BJ (cell line): Measurements from ENCODE around the gene ANO2. TPM values are rescaled to one million over a fixed set of nuclear protein-coding genes. Genes with fewer than 3 reads are reported as not detected.

Experiments used
- CTCF ChIA-PET: fragments of 350-600 bp; formaldehyde crosslinking; extraction: SDS; loops from one replicate; lab custom pipeline; 2021; ENCODE audit warnings: antibody characterized with exemption, inconsistent platforms; lab: Yijun Ruan, JAX
- POLR2A ChIA-PET: fragments of 300-600 bp; sonication (Branson Sonifier 250); formaldehyde crosslinking; extraction: SDS; loops from one replicate; lab custom pipeline; 2021; ENCODE audit warnings: antibody characterized with exemption; lab: Charles Lee
- DNase-seq: peaks from one replicate; pipeline ENCODE4 v3.0.0-alpha.2; 2011; ENCODE audit warnings: low read depth
- H3K27me3 ChIP-seq: 2 replicates; pipeline ENCODE4 v1.6.0; 2011; ENCODE audit warnings: low read length; ENCODE audit not compliant: control insufficient read depth, insufficient read depth
- H3K36me3 ChIP-seq: 2 replicates; pipeline ENCODE4 v1.5.1; 2011; ENCODE audit warnings: low read length; ENCODE audit not compliant: control insufficient read depth, insufficient read depth
- H3K4me3 ChIP-seq: 2 replicates; pipeline ENCODE4 v1.5.1; 2011; ENCODE audit warnings: low read depth, mild to moderate bottlenecking, control low read depth, low read length
- polyA plus RNA-seq: library from polyadenylated mRNA; depleted of rRNA; stranded (reverse); fragments of >200 nt; gene quantifications from 2 replicates; pipeline ENCODE4 v1.2.3, GENCODE V29; 2011
- TF ChIP-seq, protein P1 (sequence below): IDR thresholded peaks from 2 replicates; pipeline ENCODE4 v1.5.1; 2011; ENCODE audit warnings: low read depth, mild to moderate bottlenecking, control low read depth, inconsistent platforms, low read length, moderate library complexity; ENCODE audit not compliant: insufficient read depth

Gene ANO2
- polyA plus RNA-seq, 1 experiment, result 0.10 TPM

GRCh38 chr12:5622280-5622679 is 322.8 kb downstream of the ANO2 start:
- DNase-seq, result no peak
- no peak overlapping the region for H3K4me3 ChIP-seq
- no peaks in the 10 kb centered on the region for H3K27me3 ChIP-seq
- no peaks in the 10 kb centered on the region for H3K36me3 ChIP-seq
- TF ChIP-seq, protein P1, sequence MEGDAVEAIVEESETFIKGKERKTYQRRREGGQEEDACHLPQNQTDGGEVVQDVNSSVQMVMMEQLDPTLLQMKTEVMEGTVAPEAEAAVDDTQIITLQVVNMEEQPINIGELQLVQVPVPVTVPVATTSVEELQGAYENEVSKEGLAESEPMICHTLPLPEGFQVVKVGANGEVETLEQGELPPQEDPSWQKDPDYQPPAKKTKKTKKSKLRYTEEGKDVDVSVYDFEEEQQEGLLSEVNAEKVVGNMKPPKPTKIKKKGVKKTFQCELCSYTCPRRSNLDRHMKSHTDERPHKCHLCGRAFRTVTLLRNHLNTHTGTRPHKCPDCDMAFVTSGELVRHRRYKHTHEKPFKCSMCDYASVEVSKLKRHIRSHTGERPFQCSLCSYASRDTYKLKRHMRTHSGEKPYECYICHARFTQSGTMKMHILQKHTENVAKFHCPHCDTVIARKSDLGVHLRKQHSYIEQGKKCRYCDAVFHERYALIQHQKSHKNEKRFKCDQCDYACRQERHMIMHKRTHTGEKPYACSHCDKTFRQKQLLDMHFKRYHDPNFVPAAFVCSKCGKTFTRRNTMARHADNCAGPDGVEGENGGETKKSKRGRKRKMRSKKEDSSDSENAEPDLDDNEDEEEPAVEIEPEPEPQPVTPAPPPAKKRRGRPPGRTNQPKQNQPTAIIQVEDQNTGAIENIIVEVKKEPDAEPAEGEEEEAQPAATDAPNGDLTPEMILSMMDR, result no peak
- ChIA-PET POLR2A (no interaction called here), CTCF (no interaction called here)

GRCh38 chr12:5621329-5621728 is 323.7 kb downstream of the ANO2 start:
- ChIA-PET CTCF (no interaction called here), POLR2A (no interaction called here)
- TF ChIP-seq, protein P1, result no peak
- Histone ChIP-seq H3K27me3 (no peaks in the 10 kb centered on the region), H3K36me3 (no peaks in the 10 kb centered on the region), H3K4me3 (no peak overlapping the region)
- DNase-seq, result no peak

GRCh38 chr12:5620896-5621295 is 324.2 kb downstream of the ANO2 start:
- H3K4me3 ChIP-seq, result no peak overlapping the region
- POLR2A ChIA-PET, result no interaction called here

GRCh38 chr12:5619628-5620027 is 325.4 kb downstream of the ANO2 start:
- TF ChIP-seq, protein P1, result no peak
- CTCF ChIA-PET, result no interaction called here
- POLR2A ChIA-PET, result no interaction called here

More at GRCh38 chr12:5620896-5621295, 324.2 kb downstream of the ANO2 start:
- Histone ChIP-seq H3K27me3 (no peaks in the 10 kb centered on the region), H3K36me3 (no peaks in the 10 kb centered on the region)
- no peak for DNase-seq
- CTCF ChIA-PET, result no interaction called here
- TF ChIP-seq, protein P1, result no peak

DNA sequence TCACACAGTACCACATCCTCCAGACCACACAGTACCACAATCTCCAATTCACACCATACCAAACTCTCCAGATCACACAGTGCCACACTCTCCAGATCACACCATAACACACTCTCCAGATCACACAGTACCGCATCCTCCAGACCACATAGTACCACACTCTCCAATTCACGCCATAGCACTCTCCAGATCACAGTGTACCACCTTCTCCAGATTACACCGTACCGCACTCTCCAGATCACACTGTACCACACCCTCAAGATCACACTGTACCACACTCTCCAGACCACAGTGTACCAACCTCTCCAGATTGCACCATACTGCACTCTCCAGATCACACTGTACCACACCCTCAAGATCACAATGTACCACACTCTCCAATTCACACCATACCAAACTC is 328.2 kb downstream of the ANO2 start:
- TF ChIP-seq, protein P1, result no peak
- no peak overlapping the region for H3K4me3 ChIP-seq
- POLR2A ChIA-PET, result no interaction called here
- no peaks in the 10 kb centered on the region for H3K27me3 ChIP-seq
- DNase-seq, result no peak
- H3K36me3 ChIP-seq, result no peaks in the 10 kb centered on the region
- CTCF ChIA-PET, result no interaction called here

More at GRCh38 chr12:5619628-5620027, 325.4 kb downstream of the ANO2 start:
- Histone ChIP-seq H3K27me3 (no peaks in the 10 kb centered on the region), H3K4me3 (no peak overlapping the region), H3K36me3 (no peaks in the 10 kb centered on the region)
- no peak for DNase-seq
